Erythroblast (primary cell): Measurements from ENCODE around the gene PALLD.

Experiments
- DNase-seq, 2 experiments: peaks; one replicate each; lab custom pipeline; 2025; lab: John Stamatoyannopoulos, UW
- GATA1 ChIP-seq: IDR thresholded peaks from 2 replicates; pipeline ENCODE4 v1.6.1; 2011; ENCODE audit warnings: low read depth, mild to moderate bottlenecking, control low read depth, low read length, moderate library complexity
- POLR2A ChIP-seq: IDR thresholded peaks from 2 replicates; pipeline ENCODE4 v1.6.1; 2011; ENCODE audit warnings: mild to moderate bottlenecking, low read length

The PALLD gene

DNA sequence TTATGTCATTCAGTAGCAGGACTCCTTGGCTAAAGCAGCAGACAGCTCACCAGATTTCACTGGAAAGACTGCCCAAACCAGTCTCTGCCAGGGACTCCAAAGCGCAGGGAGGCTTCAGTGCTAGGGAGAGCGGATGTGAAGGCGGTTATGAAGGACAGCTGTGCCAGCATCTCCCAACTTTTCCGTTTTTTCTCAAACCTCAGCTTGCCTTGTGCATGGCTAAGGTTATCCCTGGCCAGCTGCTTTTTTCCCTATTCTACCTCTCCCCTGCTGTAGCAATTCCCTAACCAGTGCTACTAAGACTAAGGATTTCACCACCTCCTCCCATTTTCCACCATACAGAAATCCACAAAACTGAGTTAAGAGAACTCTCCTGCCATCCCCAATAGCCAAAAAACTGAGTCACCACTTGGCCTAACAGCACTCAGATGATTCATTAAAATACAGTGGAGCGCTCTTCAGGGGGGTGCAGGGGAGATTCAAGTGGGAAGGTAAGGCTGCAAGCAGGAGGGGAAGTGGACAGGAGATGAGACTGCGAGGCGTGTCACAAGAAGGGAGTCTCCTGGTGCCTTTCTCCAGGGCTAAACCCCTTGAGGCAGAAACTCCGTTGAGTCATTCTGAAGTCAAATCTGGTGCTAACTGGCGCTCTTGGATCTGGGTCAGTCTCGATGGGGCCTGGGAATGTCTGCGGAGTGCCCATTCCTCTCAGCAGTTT is 90.7 kb downstream of the PALLD start:
- DNase-seq: no peak

DNA sequence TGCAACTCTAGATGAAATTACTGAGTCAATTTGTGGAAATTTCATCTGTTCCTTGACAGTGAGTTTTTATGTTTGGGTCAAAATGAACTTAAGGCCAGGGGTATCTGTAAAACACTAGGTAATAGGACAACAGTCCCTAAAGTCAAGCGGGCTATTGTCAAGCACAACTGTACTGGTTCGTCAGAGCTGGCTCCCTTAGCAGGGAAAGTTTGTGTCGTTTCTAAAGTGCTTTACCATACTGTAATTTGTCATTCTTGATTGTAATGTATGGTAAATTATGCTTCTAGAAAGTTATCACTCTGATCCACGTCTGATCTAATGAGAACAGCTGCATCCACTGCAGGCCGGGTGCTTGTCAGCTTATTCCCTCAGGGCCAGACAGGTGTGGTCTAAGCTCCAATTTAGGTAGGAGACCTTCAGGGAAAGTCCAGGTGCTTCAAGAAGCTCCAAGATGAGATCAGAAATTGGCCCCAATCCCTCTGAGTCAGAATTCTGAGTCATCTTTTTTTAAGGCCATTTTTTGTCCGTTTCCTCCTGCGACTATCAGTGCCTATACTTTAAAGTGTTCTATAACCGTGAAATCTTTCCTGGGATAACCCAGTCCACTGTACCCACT is 92.2 kb downstream of the PALLD start:
- DNase-seq: peak in 1 of 2 experiments; percentile 11

More for the DNA sequence above, 90.7 kb downstream of the PALLD start:
- TF ChIP-seq GATA1 (no peak), POLR2A (no peak)

DNA sequence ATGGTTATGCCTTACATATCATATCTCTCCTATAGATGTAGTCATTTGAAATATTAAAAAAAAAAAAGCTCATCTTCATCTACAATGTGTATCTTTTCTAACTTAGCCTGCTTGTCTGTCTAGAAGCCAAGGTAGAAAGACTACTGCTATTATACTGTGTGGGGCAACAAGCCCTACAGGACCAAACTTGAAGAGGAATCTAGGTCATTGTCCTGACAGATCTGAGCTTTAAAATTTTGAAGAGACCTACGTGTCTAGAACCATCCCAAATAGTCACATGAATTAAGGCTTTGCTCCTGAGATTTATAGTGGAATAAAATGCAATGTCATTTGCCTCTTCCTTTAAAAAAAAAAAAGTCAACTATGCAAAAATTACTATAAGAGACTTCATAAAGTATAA is 95.8 kb downstream of the PALLD start:
- TF ChIP-seq POLR2A (no peak), GATA1 (no peak)
- DNase-seq: no peak

More for the DNA sequence above, 92.2 kb downstream of the PALLD start:
- TF ChIP-seq GATA1 (no peak), POLR2A (no peak)

DNA sequence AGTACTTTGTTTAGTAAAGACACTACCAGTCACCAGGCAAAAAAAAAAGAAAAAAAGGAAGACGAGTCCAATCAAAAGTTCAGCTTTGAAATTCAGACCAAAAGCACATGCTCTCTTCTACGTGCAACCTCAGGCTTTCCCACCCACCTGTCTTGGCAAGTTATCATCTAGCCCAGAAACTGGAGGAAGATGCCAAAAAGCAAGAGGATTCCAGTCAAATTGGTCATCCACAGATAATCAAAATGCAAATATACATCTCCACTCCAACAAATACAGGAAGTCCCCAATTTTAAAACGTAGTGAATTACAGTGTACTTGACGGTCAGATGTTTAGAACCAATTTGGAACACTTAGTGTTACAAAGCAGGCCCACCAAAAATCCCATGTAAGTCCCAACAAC is 96.5 kb downstream of the PALLD start:
- DNase-seq: no peak
- TF ChIP-seq GATA1 (no peak), POLR2A (no peak)

DNA sequence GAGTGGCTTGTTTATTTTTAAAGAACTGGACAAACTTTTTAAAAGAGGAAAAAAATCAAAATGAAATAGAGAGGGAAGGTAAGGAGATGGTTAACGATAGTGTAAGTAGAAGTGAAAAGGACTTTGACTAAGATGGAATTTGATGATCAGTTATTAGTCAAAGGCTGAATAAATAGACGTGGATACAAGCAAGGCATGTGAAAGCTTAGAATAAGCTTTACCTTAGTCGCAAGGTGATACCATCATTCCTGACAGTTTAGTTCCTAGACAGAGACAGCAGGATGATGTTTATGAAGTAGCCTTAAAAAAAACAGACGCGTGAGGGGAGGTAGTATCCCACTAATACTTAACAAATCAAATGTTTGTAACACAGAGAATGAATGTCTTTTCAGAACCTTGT is 97.3 kb downstream of the PALLD start:
- DNase-seq: no peak
- TF ChIP-seq POLR2A: no peak
- no peak for TF ChIP-seq GATA1

DNA sequence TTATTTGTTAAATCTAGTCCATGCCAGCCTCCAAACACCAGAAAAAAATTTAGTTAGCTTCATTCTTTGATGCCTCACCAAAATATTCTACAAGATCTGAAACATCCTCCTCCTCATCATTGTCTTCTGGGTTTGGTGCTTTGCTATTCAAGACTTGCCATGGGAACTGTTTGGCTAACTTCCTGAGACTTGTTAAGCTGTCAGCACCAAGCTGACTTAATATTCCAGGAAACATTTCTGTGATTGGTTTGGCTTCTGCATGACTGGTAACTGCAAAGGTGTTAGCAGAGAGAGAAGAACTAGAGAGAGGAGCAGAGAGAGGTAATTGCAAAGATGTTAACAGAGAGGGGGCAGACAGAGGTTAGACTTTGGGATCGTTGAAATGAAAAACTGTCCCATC is 101.3 kb downstream of the PALLD start:
- no peak for DNase-seq
- TF ChIP-seq POLR2A (no peak), GATA1 (no peak)

DNA sequence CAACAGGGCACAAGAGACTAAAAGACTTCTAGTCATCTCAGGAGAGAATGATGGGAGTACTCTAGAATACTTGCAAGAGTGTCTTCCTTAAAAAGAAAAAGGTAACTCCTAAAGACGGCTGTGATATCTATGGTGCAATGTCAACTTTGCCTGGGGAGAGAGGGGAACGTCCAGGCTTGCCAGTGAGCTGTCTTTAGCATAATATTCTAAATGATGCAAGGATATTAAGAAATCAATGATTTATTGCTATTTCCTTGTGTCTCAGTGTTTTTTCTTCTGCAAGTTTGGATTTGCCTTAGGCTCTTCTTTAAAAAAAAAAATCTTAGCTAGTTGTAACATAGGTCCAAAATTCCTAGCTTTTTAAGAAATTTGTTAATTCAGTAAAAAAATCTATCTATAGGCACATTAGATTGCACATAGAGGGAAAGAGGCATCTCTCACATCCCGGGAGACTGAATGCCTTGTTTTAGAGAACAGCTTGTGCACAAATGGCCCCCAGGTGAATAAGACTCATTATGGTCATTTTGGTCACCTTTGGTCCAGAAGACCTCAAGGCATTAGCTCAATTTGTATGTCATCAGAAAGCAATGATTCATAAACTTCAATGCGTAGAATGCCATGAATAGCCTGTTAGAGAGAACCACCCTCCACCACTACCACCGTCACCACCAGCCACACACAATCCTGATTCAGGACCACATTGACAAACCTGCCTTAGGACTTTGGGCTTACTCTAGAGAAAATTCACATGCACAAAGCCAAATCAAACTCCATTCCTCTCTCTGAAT is 104.1 kb downstream of the PALLD start:
- DNase-seq: no peak
- no peak for TF ChIP-seq POLR2A
- no peak for TF ChIP-seq GATA1

DNA sequence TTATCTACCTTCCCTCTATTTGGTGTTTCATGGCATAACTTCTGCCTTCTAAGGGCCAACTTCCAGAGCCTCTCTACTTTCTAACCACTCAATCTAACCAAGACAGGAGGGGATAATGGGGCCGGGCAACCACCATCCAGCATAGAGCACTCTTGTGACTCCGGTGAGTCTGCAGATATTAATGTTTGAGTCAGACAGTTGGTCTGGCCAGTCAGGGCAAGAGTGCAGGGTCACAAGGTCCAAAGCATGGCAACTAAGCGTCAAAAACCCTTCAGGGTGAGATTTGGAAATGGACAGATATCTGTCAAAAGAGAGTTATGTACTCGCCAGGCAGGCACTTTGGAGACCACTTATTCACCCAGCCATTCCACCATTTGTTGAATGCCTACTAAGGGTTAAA is 105.0 kb downstream of the PALLD start:
- no peak for DNase-seq
- TF ChIP-seq GATA1: no peak
- no peak for TF ChIP-seq POLR2A

DNA sequence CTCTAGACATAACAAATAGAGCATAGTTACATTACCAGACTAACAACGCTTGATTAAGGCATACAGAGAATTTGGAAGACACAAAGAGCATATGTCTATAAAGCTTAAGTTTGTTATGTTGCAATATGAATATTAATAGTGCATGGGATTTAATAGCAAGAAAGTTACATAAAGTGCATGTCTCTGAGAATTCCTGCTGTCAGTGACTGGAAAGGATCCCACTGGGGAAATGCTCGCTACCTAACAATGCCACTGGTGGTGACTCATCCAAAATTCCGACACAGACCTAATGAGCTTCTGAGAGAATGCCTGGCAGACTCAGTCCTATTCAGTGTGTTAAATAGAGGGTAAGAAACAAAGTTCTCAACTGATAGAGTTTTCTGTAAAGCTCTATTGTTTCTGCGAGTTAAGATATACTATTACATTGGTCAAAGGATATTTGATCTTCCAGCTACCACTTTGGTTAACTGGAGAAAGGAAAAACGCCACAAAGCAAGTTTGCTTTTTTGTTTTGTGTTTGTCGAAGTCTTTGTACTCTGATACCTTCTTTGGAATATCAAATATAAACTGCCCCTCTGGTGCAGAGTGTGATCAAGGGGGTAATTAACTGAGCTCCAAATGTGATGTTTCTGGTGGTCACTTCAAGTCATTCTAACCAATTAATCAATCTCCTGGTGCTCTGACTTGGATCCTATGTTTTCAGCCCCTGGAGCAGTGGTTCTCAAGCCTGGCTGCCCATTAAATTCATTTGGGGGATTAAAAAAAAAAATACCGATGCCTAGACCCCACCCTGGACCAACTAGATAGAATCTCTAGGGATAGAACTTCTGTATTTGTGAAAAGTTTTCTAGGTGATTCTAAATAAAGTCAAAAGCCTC is 107.9 kb downstream of the PALLD start:
- DNase-seq: no peak
- TF ChIP-seq POLR2A: no peak
- TF ChIP-seq GATA1: no peak

DNA sequence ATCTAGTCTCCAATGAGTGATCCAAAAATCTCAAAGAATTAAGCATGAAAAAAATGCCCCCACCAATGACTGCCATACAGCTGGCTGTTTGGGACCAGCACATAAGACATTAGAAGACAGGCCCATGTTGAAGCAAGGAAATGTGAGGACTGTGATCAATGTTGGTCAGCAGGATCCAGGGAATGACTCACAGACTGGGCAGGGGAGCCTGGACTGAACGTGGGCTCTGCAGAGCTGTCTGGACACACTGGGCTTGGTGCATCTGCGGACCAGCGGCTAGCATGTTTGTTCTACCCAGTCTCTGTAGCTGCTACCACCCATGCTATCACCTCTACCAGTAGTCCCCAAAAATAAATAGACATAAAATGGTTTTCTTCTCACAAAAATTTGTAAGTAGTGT is 108.6 kb downstream of the PALLD start:
- no peak for DNase-seq
- TF ChIP-seq POLR2A (no peak), GATA1 (no peak)

DNA sequence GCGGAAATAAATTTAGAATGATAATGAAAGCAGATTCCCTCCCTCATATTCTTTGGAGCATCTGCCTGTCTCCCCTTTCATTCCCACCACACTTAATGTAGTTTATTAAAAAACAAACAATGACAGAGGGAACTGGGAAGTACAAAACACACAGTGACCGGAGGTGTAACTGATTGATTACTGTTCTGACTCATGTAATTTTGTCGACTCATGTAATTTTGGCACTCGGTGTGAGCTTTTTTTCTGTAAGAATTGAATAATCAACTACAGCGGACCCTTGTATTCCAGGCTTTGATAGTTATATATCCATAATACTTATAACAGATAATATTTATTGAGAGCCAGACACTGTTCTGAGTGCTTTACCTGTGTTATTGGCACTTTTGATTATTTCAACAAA is 110.4 kb downstream of the PALLD start:
- TF ChIP-seq POLR2A (no peak), GATA1 (no peak)
- DNase-seq: no peak

DNA sequence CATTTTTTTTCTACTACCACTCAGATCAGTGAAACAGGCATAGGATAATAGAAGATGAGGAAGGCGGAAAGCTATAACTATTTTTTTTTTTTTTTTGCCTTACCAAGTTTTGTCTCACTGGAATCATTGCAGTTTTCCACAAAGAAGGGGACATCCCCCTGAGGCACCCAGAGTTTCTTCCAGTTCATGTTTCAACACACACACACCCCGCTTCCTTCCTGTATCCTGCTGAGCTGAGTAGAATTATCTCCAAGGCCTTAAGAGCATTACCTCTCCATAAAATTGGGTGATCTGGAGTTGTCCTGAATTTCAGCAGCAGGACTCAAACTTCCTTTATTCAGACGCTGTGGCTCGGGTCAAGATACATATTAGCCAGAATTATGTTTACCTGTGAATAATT is 111.9 kb downstream of the PALLD start:
- DNase-seq: no peak
- no peak for TF ChIP-seq POLR2A
- no peak for TF ChIP-seq GATA1

DNA sequence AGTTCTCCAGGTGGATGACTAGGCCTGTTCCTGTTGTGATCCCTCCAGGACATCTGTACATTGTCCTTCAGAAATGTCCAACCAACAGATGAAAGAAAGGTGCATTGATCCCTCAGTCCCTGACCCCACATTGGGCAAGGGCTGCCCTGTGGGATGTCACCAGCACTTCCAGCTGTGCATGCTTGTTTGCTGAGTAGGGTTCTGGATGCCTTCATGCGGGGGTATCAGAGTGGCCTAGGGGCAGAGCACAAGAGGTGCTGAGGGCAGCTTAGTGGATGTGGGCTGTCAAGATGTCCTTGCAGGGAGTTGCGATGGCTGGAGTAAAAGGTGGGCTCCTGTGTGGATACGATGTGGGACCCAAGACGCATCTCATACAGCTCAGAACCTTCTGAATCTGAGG is 112.5 kb downstream of the PALLD start:
- DNase-seq: no peak
- TF ChIP-seq POLR2A: no peak
- no peak for TF ChIP-seq GATA1
